Right lobe of liver (tissue), 6 donors: ENCODE measurements around the gene NUMB. TPM values are rescaled to one million over a fixed set of nuclear protein-coding genes. Genes with fewer than 3 reads are reported as not detected.

Source experiments
- ATAC-seq, 4 donors: fragments of 200-7000 bp; cut with Tn5 transposase; one replicate each; pipeline ENCODE4 v1.9.1; 2020; ENCODE audit warnings: mild to moderate bottlenecking in 4 of 4, moderate library complexity in 4 of 4
- DNase-seq, 3 donors: peaks; one replicate each; pipeline ENCODE4 v3.0.0-alpha.2; 2020
- H3K27ac ChIP-seq, 3 donors: fragments of 200-600 bp; one replicate each; pipeline ENCODE4 v1.8.0; 2022
- H3K27me3 ChIP-seq, 2 donors: fragments of 200-600 bp; one replicate each; pipeline ENCODE4 v1.8.0; 2022
- H3K36me3 ChIP-seq, 4 donors: fragments of 200-600 bp; sonication (generic) in 1 of 4; one replicate each; pipeline versions ENCODE4 v1.5.1 to v1.8.0; 2017 to 2022; ENCODE audit warnings: control low read depth in 1 of 4
- H3K4me1 ChIP-seq, 4 donors: fragments of 200-600 bp; sonication (generic) in 1 of 4; one replicate each; pipeline versions ENCODE4 v1.5.1 to v1.8.0; 2017 to 2022; ENCODE audit warnings: control low read depth in 1 of 4
- H3K4me3 ChIP-seq, 3 donors: fragments of 200-600 bp; one replicate each; pipeline ENCODE4 v1.8.0; 2022
- H3K9me3 ChIP-seq, 4 donors: fragments of 200-600 bp; sonication (generic) in 1 of 4; one replicate each; pipeline versions ENCODE4 v1.5.1 to v1.8.0; 2017 to 2022; ENCODE audit warnings: control low read depth in 1 of 4
- POLR2A ChIP-seq: fragments of 450-650 bp; IDR thresholded peaks from one replicate; pipeline ENCODE4 v1.6.1; 2017; ENCODE audit warnings: antibody characterized with exemption, mild to moderate bottlenecking
- WGBS: methylation state at CpG from one replicate; pipeline ENCODE4 v1.1.6; 2018; ENCODE audit warnings: low coverage, low lambda C conversion rate; ENCODE audit not compliant: insufficient coverage; ENCODE audit errors: missing lambda C conversion rate; 5-methylcytosine and 5-hydroxymethylcytosine counted together
- intact Hi-C, 2 donors: fragments of 100-400 bp; cut with DNase I; formaldehyde crosslinking; loops; one replicate each; pipeline versions ENCODE4 v1.11.2 to v1.14.1; 2022
- total RNA-seq, 6 experiments: library from RNA; depleted of rRNA in 2 of 6; stranded (reverse); fragments of >200 nt in 2 of 6; fragmentation: NEBNext Ultra II Directional in 3 of 6; extraction: Animal tissue kit (Norgen Biotek cat#: 25700) in 3 of 6; gene quantifications; one replicate each; pipeline versions ENCODE4 v1.1.0 to v1.2.4, GENCODE V29; 2016 to 2023
- TF ChIP-seq, protein P1 (sequence below), 4 donors: fragments of 200-600 bp in 3 of 4; fragments of 450-650 bp in 1 of 4; IDR thresholded peaks; one replicate each; pipeline versions ENCODE4 v1.5.1 to v1.8.0; 2016 to 2022; ENCODE audit warnings: antibody characterized with exemption in 4 of 4, mild to moderate bottlenecking in 2 of 4
- donor health status: DM: no; HTN: yes; CAD: no.
- donor health status: DM: no; HTN: no; CAD: no.
- donor health status: DM: no; HTN: no; CAD: no.
- donor health status: DM: no; HTN: yes; CAD: no.
- donor health status: DM: no; HTN: yes; CAD: no.

Gene NUMB
- total RNA-seq, 6 experiments from 2014 or later: 28.3 to 48.4 (median 43.7) TPM

DNA sequence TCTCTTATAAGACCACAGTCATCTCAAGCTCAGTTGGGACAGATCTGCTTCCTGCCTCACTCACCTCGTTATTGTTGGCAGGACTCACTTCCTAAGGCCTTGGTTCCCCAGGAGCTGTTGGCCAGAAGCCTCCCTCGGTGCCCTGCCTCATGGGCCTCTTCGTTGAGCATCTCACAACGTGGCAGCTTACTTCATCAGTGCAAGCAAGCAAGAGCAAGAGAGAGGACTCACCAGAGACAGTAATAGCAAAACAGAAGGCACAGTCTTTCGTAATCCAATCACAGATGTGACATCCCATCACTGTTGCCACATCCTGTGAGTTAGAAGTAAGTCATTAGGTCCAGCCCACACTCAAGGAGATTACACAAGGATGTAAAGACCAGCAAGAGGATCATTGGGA is 5.1 kb upstream of the NUMB start:
- peak in 1 of 3 donors; percentile 64 for DNase-seq
- H3K27me3 ChIP-seq: no peaks in the 10 kb centered on the region
- intact Hi-C loops: no loop called here
- peak overlapping the region; percentile 49 to 76 (median 74) for H3K27ac ChIP-seq
- H3K9me3 ChIP-seq: no peaks in the 10 kb centered on the region
- H3K4me3 ChIP-seq: peak overlapping the region; percentile 10 to 54 (median 49)
- WGBS: 11% methylated on average over 5 of the region's 5 CpGs
- peak in 3 of 4 donors; percentile 19 to 29 (median 22) for ATAC-seq
- TF ChIP-seq, protein P1, sequence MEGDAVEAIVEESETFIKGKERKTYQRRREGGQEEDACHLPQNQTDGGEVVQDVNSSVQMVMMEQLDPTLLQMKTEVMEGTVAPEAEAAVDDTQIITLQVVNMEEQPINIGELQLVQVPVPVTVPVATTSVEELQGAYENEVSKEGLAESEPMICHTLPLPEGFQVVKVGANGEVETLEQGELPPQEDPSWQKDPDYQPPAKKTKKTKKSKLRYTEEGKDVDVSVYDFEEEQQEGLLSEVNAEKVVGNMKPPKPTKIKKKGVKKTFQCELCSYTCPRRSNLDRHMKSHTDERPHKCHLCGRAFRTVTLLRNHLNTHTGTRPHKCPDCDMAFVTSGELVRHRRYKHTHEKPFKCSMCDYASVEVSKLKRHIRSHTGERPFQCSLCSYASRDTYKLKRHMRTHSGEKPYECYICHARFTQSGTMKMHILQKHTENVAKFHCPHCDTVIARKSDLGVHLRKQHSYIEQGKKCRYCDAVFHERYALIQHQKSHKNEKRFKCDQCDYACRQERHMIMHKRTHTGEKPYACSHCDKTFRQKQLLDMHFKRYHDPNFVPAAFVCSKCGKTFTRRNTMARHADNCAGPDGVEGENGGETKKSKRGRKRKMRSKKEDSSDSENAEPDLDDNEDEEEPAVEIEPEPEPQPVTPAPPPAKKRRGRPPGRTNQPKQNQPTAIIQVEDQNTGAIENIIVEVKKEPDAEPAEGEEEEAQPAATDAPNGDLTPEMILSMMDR (IDR thresholded peaks at IDR 0.05): no peak
- TF ChIP-seq POLR2A: no peak
- peaks cover 0 to 46% (median 12%) of the 10 kb centered on the region in 4 donors for H3K4me1 ChIP-seq
- H3K36me3 ChIP-seq: no peaks in the 10 kb centered on the region

DNA sequence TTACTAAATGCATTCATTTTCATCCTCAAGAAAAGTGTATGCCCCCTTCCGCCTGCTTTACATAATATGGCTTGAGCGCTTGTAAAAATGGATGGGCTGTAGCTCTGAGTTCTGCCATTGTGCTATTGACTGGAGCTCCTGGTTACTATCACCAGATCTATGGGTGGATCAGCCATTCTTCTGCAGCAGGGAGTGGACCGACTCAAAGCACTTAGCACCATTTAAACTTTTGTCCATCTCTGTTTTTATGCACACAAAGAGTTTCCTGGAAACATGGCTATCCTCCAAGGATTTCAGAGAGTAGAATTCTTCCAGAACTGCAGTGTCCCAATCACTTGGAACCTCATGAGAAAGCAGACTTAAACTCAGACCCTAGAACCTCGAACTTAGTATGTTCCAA is 4.5 kb upstream of the NUMB start:
- ATAC-seq (no peak), DNase-seq (no peak)
- Histone ChIP-seq H3K27ac (peak overlapping the region; percentile 49 to 76 (median 74)), H3K4me1 (peaks cover 0 to 46% (median 12%) of the 10 kb centered on the region in 4 donors), H3K4me3 (peak overlapping the region; percentile 10 to 54 (median 49)), H3K27me3 (no peaks in the 10 kb centered on the region), H3K9me3 (no peaks in the 10 kb centered on the region), H3K36me3 (no peaks in the 10 kb centered on the region)
- WGBS: 18% methylated on average over 4 of the region's 4 CpGs
- TF ChIP-seq, protein P1 (IDR thresholded peaks at IDR 0.05): no peak
- no peak for TF ChIP-seq POLR2A
- intact Hi-C loops: no loop called here

DNA sequence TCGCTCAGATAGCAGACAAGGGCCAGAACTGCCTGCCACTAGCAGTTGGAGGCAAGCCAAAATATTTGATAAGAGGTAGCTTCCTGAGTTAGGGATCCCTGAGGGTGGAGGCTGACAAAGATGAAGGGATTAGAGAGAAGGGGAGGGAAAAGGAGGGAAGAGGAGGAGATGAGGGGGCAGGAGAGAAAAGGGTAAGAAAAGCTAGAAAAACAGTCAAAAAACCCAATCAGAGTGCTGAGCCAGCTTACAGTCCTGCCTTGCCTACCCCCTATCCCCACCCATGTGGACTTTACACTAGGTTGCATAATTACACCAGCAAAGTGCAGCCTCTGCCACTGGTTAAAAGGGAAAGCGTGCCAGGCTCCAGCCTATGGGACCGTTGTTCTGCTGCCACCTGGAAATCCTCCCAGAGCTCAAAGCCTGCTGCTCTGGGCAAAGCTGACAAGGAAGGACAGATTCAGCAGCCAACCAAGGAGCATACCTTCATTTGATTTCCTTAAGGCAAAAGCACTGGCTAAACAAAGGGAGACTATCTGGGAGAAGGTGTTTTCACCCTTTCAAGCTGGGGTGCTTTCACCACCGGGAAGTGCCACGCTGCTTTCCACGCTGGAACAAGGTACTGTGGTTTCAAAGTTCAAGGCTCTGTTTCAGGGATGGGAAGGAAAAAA is 3.8 kb upstream of the NUMB start:
- Histone ChIP-seq H3K27me3 (no peaks in the 10 kb centered on the region), H3K9me3 (no peaks in the 10 kb centered on the region), H3K36me3 (no peaks in the 10 kb centered on the region), H3K4me3 (peak overlapping the region; percentile 10 to 54 (median 49)), H3K27ac (peak overlapping the region; percentile 49 to 76 (median 74)), H3K4me1 (peaks cover 0 to 46% (median 12%) of the 10 kb centered on the region in 4 donors)
- DNase-seq (peak; percentile 84 to 93 (median 87)), ATAC-seq (peak; percentile 60 to 77 (median 69))
- TF ChIP-seq, protein P1 (IDR thresholded peaks at IDR 0.05): no peak
- TF ChIP-seq POLR2A: peak; percentile 72
- intact Hi-C loops: no loop called here
- WGBS: 8% methylated on average over 6 of the region's 6 CpGs

DNA sequence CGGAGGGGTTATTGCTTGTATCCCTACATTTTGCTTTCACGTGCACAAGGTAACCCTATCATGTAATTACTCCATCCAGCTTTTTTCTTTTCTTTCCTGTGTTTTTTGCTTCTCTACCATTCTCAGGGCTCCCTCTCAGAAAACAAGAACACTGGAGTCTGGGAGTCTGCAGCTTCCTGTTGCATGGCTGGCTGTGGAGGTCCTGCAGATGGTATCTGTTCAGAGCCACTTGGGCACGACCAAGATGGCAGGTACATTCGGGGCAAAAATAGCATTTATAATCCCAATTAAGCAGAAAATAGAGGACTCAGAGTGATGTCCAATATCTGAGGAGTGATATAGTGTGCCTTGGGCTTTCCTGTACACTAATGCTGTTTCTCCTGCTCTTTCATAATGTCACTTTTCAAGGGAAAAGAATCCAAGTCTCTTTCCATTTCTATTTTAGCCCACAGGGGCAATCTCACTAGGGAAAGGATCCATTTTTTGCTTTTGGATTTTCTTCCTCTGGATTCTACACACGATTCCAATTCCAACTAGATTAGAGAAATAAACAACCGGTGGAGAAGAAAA is 3.2 kb upstream of the NUMB start:
- ATAC-seq (no peak), DNase-seq (no peak)
- Histone ChIP-seq H3K36me3 (no peaks in the 10 kb centered on the region), H3K27ac (peak overlapping the region; percentile 49 to 76 (median 74)), H3K9me3 (no peaks in the 10 kb centered on the region), H3K27me3 (no peaks in the 10 kb centered on the region), H3K4me1 (peaks cover 0 to 52% (median 12%) of the 10 kb centered on the region in 4 donors), H3K4me3 (peak overlapping the region in 2 of 3 donors; percentile 49 to 54)
- intact Hi-C loops: no loop called here
- TF ChIP-seq, protein P1 (IDR thresholded peaks at IDR 0.05): no peak
- TF ChIP-seq POLR2A: no peak
- 15% methylated on average over 6 of the region's 6 CpGs for WGBS
